ENCODE measurements around the gene CHAF1A.

Gene CHAF1A

GRCh38 chr19:4406626-4407025 is 4.2 kb downstream of the CHAF1A start:
- DNase-seq: no peak

GRCh38 chr19:4409123-4409933 is 6.9 kb downstream of the CHAF1A start:
- no peak for DNase-seq

GRCh38 chr19:4413588-4413987 is 11.1 kb downstream of the CHAF1A start:
- no peak for DNase-seq

GRCh38 chr19:4414144-4414799 is 11.8 kb downstream of the CHAF1A start:
- DNase-seq: no peak

GRCh38 chr19:4414800-4415321 is 12.4 kb downstream of the CHAF1A start:
- no peak for DNase-seq

GRCh38 chr19:4415352-4415751 is 12.9 kb downstream of the CHAF1A start:
- no peak for DNase-seq

- no peak for DNase-seq
Observed at GRCh38 chr19:4416268-4416667, 13.8 kb downstream of the CHAF1A start.

- no peak for DNase-seq
Observed at GRCh38 chr19:4423416-4424126, 21.1 kb downstream of the CHAF1A start.

GRCh38 chr19:4425537-4425936 is 23.1 kb downstream of the CHAF1A start:
- DNase-seq: no peak

- DNase-seq: no peak
Observed at GRCh38 chr19:4428326-4428975, 26.0 kb downstream of the CHAF1A start.

GRCh38 chr19:4429256-4429655 is 26.8 kb downstream of the CHAF1A start:
- no peak for DNase-seq

GRCh38 chr19:4429771-4430171 is 27.3 kb downstream of the CHAF1A start:
- DNase-seq: no peak

- no peak for DNase-seq
Observed at GRCh38 chr19:4430760-4431159, 28.3 kb downstream of the CHAF1A start.

- no peak for DNase-seq
Observed at GRCh38 chr19:4431296-4431695, 28.9 kb downstream of the CHAF1A start.

GRCh38 chr19:4431808-4432674 is 29.6 kb downstream of the CHAF1A start:
- no peak for DNase-seq

- DNase-seq: no peak
Observed at GRCh38 chr19:4432918-4433506, 30.6 kb downstream of the CHAF1A start.

- DNase-seq: no peak
Observed at GRCh38 chr19:4434391-4434790, 32.0 kb downstream of the CHAF1A start.

- DNase-seq: no peak
Observed at GRCh38 chr19:4436231-4436630, 33.8 kb downstream of the CHAF1A start.

- no peak for DNase-seq
Observed at GRCh38 chr19:4437103-4437502, 34.7 kb downstream of the CHAF1A start.

GRCh38 chr19:4439243-4439642 is 36.8 kb downstream of the CHAF1A start:
- DNase-seq: no peak

- no peak for DNase-seq
Observed at GRCh38 chr19:4441994-4442818, 39.8 kb downstream of the CHAF1A start.
